NT2/D1 (cell line): ENCODE measurements around the gene LRRC56.

Source experiments
- DNase-seq: peaks from one replicate; pipeline ENCODE4 v3.0.0-alpha.2; 2011; ENCODE audit warnings: low read depth, low spot score
- H3K27me3 ChIP-seq: 2 replicates; pipeline ENCODE4 v1.6.0; 2011; ENCODE audit warnings: mild to moderate bottlenecking; ENCODE audit not compliant: insufficient read length, insufficient read depth
- H3K36me3 ChIP-seq: 2 replicates; pipeline ENCODE4 v1.6.1; 2011; ENCODE audit warnings: mild to moderate bottlenecking, low read length, mixed read lengths; ENCODE audit not compliant: insufficient read depth, insufficient read length
- H3K4me1 ChIP-seq: 2 replicates; pipeline ENCODE4 v1.5.1; 2011; ENCODE audit not compliant: insufficient read depth, insufficient read length
- H3K4me3 ChIP-seq: 2 replicates; pipeline ENCODE4 v1.5.1; 2011; ENCODE audit warnings: low read depth; ENCODE audit not compliant: insufficient read length
- H3K9ac ChIP-seq: 2 replicates; pipeline ENCODE4 v1.6.0; 2011; ENCODE audit warnings: low read depth; ENCODE audit not compliant: insufficient read length
- H3K9me3 ChIP-seq: 2 replicates; pipeline ENCODE4 v1.5.1; 2011; ENCODE audit warnings: mild to moderate bottlenecking, low read length; ENCODE audit not compliant: insufficient read depth
- SUZ12 ChIP-seq: IDR thresholded peaks from 2 replicates; pipeline ENCODE4 v1.6.1; 2011; ENCODE audit not compliant: insufficient read length, insufficient read depth; ENCODE audit errors: extremely low read depth
- YY1 ChIP-seq: IDR thresholded peaks from 2 replicates; pipeline ENCODE4 v1.6.1; 2011; ENCODE audit not compliant: insufficient read length, insufficient read depth
- ZNF274 ChIP-seq: IDR thresholded peaks from 2 replicates; pipeline ENCODE4 v1.6.1; 2011; ENCODE audit warnings: mild to moderate bottlenecking, low read depth, low read length

The LRRC56 gene, protein sequence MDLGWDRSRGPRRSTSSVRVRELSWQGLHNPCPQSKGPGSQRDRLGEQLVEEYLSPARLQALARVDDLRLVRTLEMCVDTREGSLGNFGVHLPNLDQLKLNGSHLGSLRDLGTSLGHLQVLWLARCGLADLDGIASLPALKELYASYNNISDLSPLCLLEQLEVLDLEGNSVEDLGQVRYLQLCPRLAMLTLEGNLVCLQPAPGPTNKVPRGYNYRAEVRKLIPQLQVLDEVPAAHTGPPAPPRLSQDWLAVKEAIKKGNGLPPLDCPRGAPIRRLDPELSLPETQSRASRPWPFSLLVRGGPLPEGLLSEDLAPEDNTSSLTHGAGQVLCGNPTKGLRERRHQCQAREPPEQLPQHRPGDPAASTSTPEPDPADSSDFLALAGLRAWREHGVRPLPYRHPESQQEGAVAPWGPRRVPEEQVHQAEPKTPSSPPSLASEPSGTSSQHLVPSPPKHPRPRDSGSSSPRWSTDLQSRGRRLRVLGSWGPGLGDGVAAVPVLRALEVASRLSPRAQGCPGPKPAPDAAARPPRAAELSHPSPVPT

DNA sequence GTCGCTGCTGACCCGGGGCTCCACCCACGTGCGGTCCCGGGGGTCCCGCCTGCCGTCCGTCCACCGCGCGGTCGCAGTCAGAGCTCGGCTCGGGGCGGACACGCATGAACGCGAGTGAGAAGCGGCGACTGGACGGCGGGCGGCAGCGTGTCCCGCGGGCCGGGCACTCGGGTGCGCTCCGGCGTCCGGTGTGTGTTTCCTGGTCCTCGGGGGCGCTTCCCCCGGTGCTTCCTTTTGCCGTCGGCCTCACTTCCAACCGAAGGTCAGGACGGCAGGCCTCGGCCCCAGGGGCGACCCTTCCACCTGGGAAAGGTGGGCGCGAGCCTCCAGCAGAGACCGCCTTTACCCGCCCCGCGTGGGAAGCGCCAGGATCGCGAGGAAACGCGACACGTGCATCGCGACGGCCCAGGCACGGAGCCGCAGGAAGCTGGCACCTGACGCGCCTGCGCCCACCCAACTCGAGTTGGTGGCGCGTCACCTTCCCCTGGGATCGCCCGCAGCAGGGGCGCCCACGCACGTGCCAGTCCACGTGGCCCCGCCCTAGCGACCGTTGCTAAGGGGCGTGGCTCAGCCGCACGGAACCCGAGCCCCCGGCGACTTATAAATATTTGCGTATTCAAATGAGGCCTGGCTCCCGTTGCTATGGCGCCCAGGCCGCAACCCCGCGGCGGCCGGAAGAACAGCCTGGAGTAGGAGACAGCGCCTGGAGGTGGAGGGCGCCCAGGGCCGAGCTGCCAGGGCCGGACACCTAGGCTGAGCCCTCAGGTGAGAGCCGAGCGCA, at the start of gene LRRC56:
LRRC56 (plus strand) TSS at position 687 of the 781 bp plus-strand sequence. CDS start 3,158 bp downstream, outside the sequence.
- Histone ChIP-seq H3K27me3 (peaks cover 26% of the 10 kb centered on the region), H3K4me1 (peaks cover 33% of the 10 kb centered on the region), H3K36me3 (peaks cover 24% of the 10 kb centered on the region), H3K9ac (peak within 1 kb of the TSS; percentile 93), H3K4me3 (peak within 1 kb of the TSS; percentile 84), H3K9me3 (no peaks in the 10 kb centered on the region)
- TF ChIP-seq SUZ12 (no peak), ZNF274 (no peak), YY1 (no peak)
- DNase-seq: peak; percentile 70

GRCh38 chr11:487571-488021, 49.7 kb upstream of the LRRC56 start:
- no peaks in the 10 kb centered on the region for H3K9me3 ChIP-seq
- H3K9ac ChIP-seq: no peak overlapping the region
- peaks cover 68% of the 10 kb centered on the region for H3K36me3 ChIP-seq
- peaks cover 2% of the 10 kb centered on the region for H3K4me1 ChIP-seq
- H3K4me3 ChIP-seq: no peak overlapping the region
- DNase-seq: no peak
- TF ChIP-seq ZNF274 (no peak), SUZ12 (no peak), YY1 (no peak)
- no peaks in the 10 kb centered on the region for H3K27me3 ChIP-seq

DNA sequence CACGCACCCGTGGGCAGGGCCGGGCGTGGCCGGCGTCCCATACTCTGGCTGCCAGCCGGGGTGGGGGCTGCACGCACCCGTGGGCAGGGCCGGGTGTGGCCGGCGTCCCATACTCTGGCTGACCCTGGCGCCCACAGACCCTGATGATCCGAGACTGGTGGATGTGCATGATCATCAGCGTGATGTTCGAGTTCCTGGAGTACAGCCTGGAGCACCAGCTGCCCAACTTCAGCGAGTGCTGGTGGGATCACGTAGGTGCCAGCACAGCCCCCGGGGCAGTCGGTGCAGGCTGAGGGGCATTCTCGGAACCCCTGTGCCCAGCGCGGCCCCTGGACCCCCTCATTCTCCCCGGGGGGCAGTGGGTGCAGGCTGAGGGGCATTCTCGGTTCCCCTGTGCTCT, 49.3 kb upstream of the LRRC56 start:
- DNase-seq: no peak
- Histone ChIP-seq H3K9ac (no peak overlapping the region), H3K4me3 (no peak overlapping the region), H3K36me3 (peaks cover 73% of the 10 kb centered on the region), H3K27me3 (no peaks in the 10 kb centered on the region), H3K4me1 (peaks cover 2% of the 10 kb centered on the region), H3K9me3 (no peaks in the 10 kb centered on the region)
- TF ChIP-seq YY1: no peak
- TF ChIP-seq SUZ12: no peak
- no peak for TF ChIP-seq ZNF274

- Histone ChIP-seq H3K27me3 (no peaks in the 10 kb centered on the region), H3K4me1 (peaks cover 2% of the 10 kb centered on the region), H3K36me3 (peaks cover 76% of the 10 kb centered on the region), H3K4me3 (no peak overlapping the region), H3K9ac (no peak overlapping the region), H3K9me3 (no peaks in the 10 kb centered on the region)
- TF ChIP-seq SUZ12 (no peak), ZNF274 (no peak), YY1 (no peak)
- DNase-seq: no peak
Measured at GRCh38 chr11:488579-488978, 48.7 kb upstream of the LRRC56 start.

DNA sequence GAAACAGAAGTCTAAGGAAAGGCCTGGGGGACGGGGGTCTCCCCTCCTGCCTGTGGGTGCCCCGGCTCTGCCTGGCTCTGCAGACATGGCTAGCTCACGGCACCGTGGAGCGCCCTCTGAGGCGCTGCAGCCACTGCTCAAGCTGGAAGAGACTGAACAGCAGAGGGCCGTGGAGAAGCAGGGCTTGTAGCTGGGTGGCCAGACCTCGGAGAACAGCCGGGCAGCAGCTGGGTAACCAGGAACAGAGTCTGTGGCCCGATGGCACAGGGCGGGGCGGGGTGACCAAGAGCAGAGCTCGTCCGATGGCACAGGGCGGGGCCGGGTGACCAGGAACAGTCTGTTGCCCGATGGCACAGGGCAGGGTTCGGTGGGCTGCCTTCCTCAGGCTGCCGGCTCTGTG, 48.3 kb upstream of the LRRC56 start:
- Histone ChIP-seq H3K4me3 (no peak overlapping the region), H3K9me3 (no peaks in the 10 kb centered on the region), H3K27me3 (no peaks in the 10 kb centered on the region), H3K4me1 (peaks cover 2% of the 10 kb centered on the region), H3K36me3 (peaks cover 80% of the 10 kb centered on the region), H3K9ac (no peak overlapping the region)
- no peak for DNase-seq
- TF ChIP-seq YY1 (no peak), ZNF274 (no peak), SUZ12 (no peak)

- DNase-seq: no peak
- no peak overlapping the region for H3K4me3 ChIP-seq
Measured at GRCh38 chr11:489610-490185, 47.6 kb upstream of the LRRC56 start.

More at GRCh38 chr11:489610-490185, 47.6 kb upstream of the LRRC56 start:
- Histone ChIP-seq H3K9ac (no peak overlapping the region), H3K9me3 (no peaks in the 10 kb centered on the region), H3K27me3 (no peaks in the 10 kb centered on the region), H3K36me3 (peaks cover 82% of the 10 kb centered on the region), H3K4me1 (peaks cover 2% of the 10 kb centered on the region)
- TF ChIP-seq ZNF274 (no peak), SUZ12 (no peak), YY1 (no peak)
